ENCODE measurements around the gene CDH23. TPM values are rescaled to one million over a fixed set of nuclear protein-coding genes. Genes with fewer than 3 reads are reported as not detected.

Gene CDH23
- total and polyA plus RNA-seq, 9 of the 15 experiments (the other 6 are each of a cell fraction or from before 2014, with no cell fraction given): 0.18 to 1.2 (median 0.47) TPM

GRCh38 chr10:71534568-71535194 lies 138.0 kb downstream of the CDH23 start (continued):
- TF ChIP-seq ARID3A (IDR thresholded peaks at IDR 0.05; ENCODE audit: borderline replicate concordance, low read depth, low read length) (no peak), BACH1 (tag; IDR thresholded peaks at IDR 0.05) (no peak), ATF4 (CRISPR knock-in tag; IDR thresholded peaks at IDR 0.05) (no peak), ESRRA (IDR thresholded peaks at IDR 0.05; ENCODE audit: borderline replicate concordance, low read depth) (no peak), TARDBP (IDR thresholded peaks at IDR 0.05) (no peak), KHSRP (IDR thresholded peaks at IDR 0.05) (no peak), U2AF2 (optimal IDR thresholded peaks at IDR 0.05; ENCODE audit: low read depth, low read length) (no peak), TCF7 (IDR thresholded peaks at IDR 0.05; ENCODE audit: borderline replicate concordance) (no peak), FOXK2 (conservative IDR thresholded peaks at IDR 0.05 in 1 of 2, IDR thresholded peaks at IDR 0.05 in 1 of 2; ENCODE audit: low read depth in 2 of 2) (no peak), NFIC (IDR thresholded peaks at IDR 0.05) (peak; percentile 40; the same call in 1 of the 2 replicates), EP400 (IDR thresholded peaks at IDR 0.05) (no peak), FOXP1 (CRISPR knock-in tag; IDR thresholded peaks at IDR 0.05) (no peak)
